Measurements from ENCODE around the gene NDUFS6. TPM values are rescaled to one million over a fixed set of nuclear protein-coding genes. Genes with fewer than 3 reads are reported as not detected.
A peak's percentile ranks its signal among the peaks of the same experiment; 100 is the strongest.

NDUFS6 gene
- total RNA-seq, 1 experiment from 2014 or later = 59.7 TPM

GRCh38 chr5:1770443-1770802 lies 30.8 kb upstream of the NDUFS6 start:
- no peak for DNase-seq
- peaks cover 12% of the 10 kb centered on the region for H3K27me3 Mint-ChIP-seq (ENCODE audit: insufficient read depth, unreplicated experiment)
- H3K27ac Mint-ChIP-seq (ENCODE audit: unreplicated experiment) = no peak overlapping the region
- no TSS peak for BruUV-seq (replicated peaks)
- intact Hi-C loops (cut with micrococcal nuclease; ENCODE audit: unreplicated experiment) = no loop called here
- Histone ChIP-seq H3K4me1 (no peaks in the 10 kb centered on the region), H3K9me3 (no peaks in the 10 kb centered on the region), H3K27me3 (replicated peaks; ENCODE audit: control insufficient read depth, insufficient read depth, low read length) (no peaks in the 10 kb centered on the region; the same call in 1 of the 2 replicates), H3K36me3 (ENCODE audit: control insufficient read depth, insufficient read depth, low read length) (no peaks in the 10 kb centered on the region), H3K4me3 (ENCODE audit: low read depth, low read length) (no peak overlapping the region)
- H3K9me3 Mint-ChIP-seq (ENCODE audit: unreplicated experiment) = no peaks in the 10 kb centered on the region
- CTCF ChIA-PET = no interaction called here
- no peaks in the 10 kb centered on the region for H3K36me3 Mint-ChIP-seq (ENCODE audit: insufficient read depth, unreplicated experiment)
- TF ChIP-seq, protein P1, sequence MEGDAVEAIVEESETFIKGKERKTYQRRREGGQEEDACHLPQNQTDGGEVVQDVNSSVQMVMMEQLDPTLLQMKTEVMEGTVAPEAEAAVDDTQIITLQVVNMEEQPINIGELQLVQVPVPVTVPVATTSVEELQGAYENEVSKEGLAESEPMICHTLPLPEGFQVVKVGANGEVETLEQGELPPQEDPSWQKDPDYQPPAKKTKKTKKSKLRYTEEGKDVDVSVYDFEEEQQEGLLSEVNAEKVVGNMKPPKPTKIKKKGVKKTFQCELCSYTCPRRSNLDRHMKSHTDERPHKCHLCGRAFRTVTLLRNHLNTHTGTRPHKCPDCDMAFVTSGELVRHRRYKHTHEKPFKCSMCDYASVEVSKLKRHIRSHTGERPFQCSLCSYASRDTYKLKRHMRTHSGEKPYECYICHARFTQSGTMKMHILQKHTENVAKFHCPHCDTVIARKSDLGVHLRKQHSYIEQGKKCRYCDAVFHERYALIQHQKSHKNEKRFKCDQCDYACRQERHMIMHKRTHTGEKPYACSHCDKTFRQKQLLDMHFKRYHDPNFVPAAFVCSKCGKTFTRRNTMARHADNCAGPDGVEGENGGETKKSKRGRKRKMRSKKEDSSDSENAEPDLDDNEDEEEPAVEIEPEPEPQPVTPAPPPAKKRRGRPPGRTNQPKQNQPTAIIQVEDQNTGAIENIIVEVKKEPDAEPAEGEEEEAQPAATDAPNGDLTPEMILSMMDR (IDR thresholded peaks at IDR 0.05; ENCODE audit: insufficient read depth in 1 of 2, low read depth in 1 of 2, low read length in 1 of 2, severe bottlenecking in 1 of 2, unreplicated experiment in 1 of 2) = no peak
- no peak overlapping the region for H3K4me3 Mint-ChIP-seq (ENCODE audit: unreplicated experiment)
- POLR2A ChIA-PET = no interaction called here
- H3K4me1 Mint-ChIP-seq (ENCODE audit: low read depth, unreplicated experiment) = no peaks in the 10 kb centered on the region

DNA sequence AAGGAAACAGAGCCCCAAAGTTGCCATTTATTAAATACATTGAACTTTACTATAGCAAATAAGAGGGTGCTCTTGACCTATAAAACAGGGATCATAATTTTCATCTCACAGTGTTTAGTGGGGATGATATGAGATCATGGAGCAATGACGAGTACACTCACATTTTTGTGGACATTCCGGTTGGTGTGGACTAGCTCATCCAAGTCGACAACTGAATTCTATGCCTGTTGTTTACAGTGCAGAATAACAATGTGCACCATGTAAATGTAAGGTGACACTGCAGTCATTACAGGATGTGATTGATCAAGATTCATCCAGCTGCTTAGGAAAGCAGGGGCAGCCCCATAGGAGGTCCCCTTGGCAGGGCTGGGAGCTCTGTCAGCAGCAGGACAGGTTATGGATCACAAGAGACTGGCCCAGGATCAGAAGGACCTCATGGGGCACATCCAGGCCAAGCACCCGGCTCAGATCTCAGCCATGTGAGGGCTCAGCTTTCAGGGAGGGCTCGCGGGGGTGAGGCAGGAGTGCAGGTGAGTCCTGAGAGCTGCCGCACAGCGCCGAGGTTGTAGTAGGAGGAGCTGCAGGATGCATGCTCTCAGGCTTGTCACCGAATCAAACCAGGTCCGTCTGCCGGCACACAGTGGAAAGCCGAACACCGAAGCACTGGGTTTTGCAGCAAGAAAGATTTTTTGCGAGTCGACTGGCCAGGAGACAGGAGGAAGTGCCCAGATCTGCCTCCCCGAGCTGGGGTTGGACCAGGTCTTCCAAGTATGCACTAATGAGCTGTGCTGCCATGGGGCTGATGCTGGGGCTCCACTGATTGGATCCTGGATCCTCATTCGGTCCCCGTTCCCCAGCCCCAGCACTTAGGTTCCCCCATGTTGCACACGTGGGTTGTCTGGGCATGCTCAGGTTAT lies 29.8 kb upstream of the NDUFS6 start:
- CTCF ChIA-PET = no interaction called here
- POLR2A ChIA-PET = no interaction called here

DNA sequence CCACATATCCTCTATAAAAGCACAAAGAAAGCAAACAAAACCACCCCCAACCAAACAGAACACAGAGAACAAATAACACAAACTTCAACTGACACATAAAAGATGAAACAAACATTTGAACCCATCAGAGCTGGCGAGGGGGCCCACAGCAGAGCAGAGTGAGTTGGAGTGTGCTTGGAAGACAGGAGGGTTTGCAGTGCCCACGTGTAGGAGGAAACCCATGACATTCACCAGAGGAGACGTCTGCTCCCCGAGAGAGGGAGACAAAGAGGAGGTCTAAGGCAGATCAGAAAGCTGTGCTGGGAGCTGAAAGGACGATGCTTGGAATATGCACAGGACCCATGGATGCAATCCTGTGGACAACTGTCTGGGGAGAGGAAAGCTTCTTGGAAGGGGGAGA lies 28.6 kb upstream of the NDUFS6 start:
- Histone ChIP-seq H3K36me3 (ENCODE audit: control insufficient read depth, insufficient read depth, low read length) (no peaks in the 10 kb centered on the region), H3K4me1 (no peaks in the 10 kb centered on the region), H3K27me3 (replicated peaks; ENCODE audit: control insufficient read depth, insufficient read depth, low read length) (no peaks in the 10 kb centered on the region), H3K4me3 (ENCODE audit: low read depth, low read length) (no peak overlapping the region), H3K9me3 (no peaks in the 10 kb centered on the region)
- peak; percentile 25 to 40 for DNase-seq
- ChIA-PET CTCF (interaction anchor here (0.6 kb wide), 2 partner anchors 9 to 481 kb away, joined by 3 to 4 read pairs; no protein-coding TSS in a partner anchor), POLR2A (no interaction called here)
- no peaks in the 10 kb centered on the region for H3K4me1 Mint-ChIP-seq (ENCODE audit: low read depth, unreplicated experiment)
- no peaks in the 10 kb centered on the region for H3K9me3 Mint-ChIP-seq (ENCODE audit: unreplicated experiment)
- no peak overlapping the region for H3K4me3 Mint-ChIP-seq (ENCODE audit: unreplicated experiment)
- TF ChIP-seq, protein P1 (IDR thresholded peaks at IDR 0.05; ENCODE audit: insufficient read depth in 1 of 2, low read depth in 1 of 2, low read length in 1 of 2, severe bottlenecking in 1 of 2, unreplicated experiment in 1 of 2) = peak in 1 of 2 experiments; percentile 59
- intact Hi-C loops (cut with micrococcal nuclease; ENCODE audit: unreplicated experiment) = no loop called here
- BruUV-seq (replicated peaks) = no TSS peak
- no peaks in the 10 kb centered on the region for H3K36me3 Mint-ChIP-seq (ENCODE audit: insufficient read depth, unreplicated experiment)
- no peak overlapping the region for H3K27ac Mint-ChIP-seq (ENCODE audit: unreplicated experiment)
- peaks cover 12% of the 10 kb centered on the region for H3K27me3 Mint-ChIP-seq (ENCODE audit: insufficient read depth, unreplicated experiment)

More for the DNA sequence above, 29.8 kb upstream of the NDUFS6 start:
- Mint-ChIP-seq H3K9me3 (ENCODE audit: unreplicated experiment) (no peaks in the 10 kb centered on the region), H3K4me3 (ENCODE audit: unreplicated experiment) (no peak overlapping the region), H3K27me3 (ENCODE audit: insufficient read depth, unreplicated experiment) (peaks cover 12% of the 10 kb centered on the region), H3K27ac (ENCODE audit: unreplicated experiment) (no peak overlapping the region), H3K4me1 (ENCODE audit: low read depth, unreplicated experiment) (no peaks in the 10 kb centered on the region), H3K36me3 (ENCODE audit: insufficient read depth, unreplicated experiment) (no peaks in the 10 kb centered on the region)
- DNase-seq = peak in 1 of 2 experiments; percentile 21
- intact Hi-C loops (cut with micrococcal nuclease; ENCODE audit: unreplicated experiment) = no loop called here
- BruUV-seq (replicated peaks) = no TSS peak
- Histone ChIP-seq H3K36me3 (ENCODE audit: control insufficient read depth, insufficient read depth, low read length) (no peaks in the 10 kb centered on the region), H3K4me1 (no peaks in the 10 kb centered on the region), H3K4me3 (ENCODE audit: low read depth, low read length) (no peak overlapping the region), H3K27me3 (replicated peaks; ENCODE audit: control insufficient read depth, insufficient read depth, low read length) (no peaks in the 10 kb centered on the region; the same call in 1 of the 2 replicates), H3K9me3 (no peaks in the 10 kb centered on the region)
- TF ChIP-seq, protein P1 (IDR thresholded peaks at IDR 0.05; ENCODE audit: insufficient read depth in 1 of 2, low read depth in 1 of 2, low read length in 1 of 2, severe bottlenecking in 1 of 2, unreplicated experiment in 1 of 2) = no peak

Data from Caco-2 (cell line).